Measurements from ENCODE around the gene NFIA.

GRCh38 chr1:61299463-61299862 is 217.1 kb downstream of the NFIA start:
- TF ChIP-seq EP300 (IDR thresholded peaks at IDR 0.05) (no peak), CTCF (IDR thresholded peaks at IDR 0.05) (no peak), POLR2AphosphoS5 (IDR thresholded peaks at IDR 0.05) (no peak)

Data from esophagus muscularis mucosa (tissue), 4 donors.